ENCODE data around the gene RASSF10. TPM values are rescaled to one million over a fixed set of nuclear protein-coding genes. Genes with fewer than 3 reads are reported as not detected.

The RASSF10 gene
- polyA plus RNA-seq, 2 of the 4 experiments (the other 2 are of a cell fraction): 3.9 to 10.3 TPM

GRCh38 chr11:13009476-13009920 is 382 bp downstream of the RASSF10 start:
- no CpG with 5 or more reads among the region's 48 CpGs for WGBS (ENCODE audit: missing lambda C conversion rate)
- no peaks in the 10 kb centered on the region for H3K9me3 ChIP-seq
- H3K27ac ChIP-seq: peak overlapping the region; percentile 63 to 90
- peak overlapping the region; percentile 66 for H3K4me3 ChIP-seq
- FAIRE-seq (no peak), ATAC-seq (no peak; a peak in 1 of 6 replicates), DNase-seq (ENCODE audit: low read depth in 1 of 2, low spot score in 1 of 2) (no peak)
- ChIA-PET CTCF (interaction anchor here (0.9 to 4.3 kb wide), 14 partner anchors 11 to 633 kb away, joined by 3 to 25 read pairs (median 4); partner anchors contain the start of gene PARVA), POLR2A (interaction anchor here (0.7 to 2.5 kb wide), 24 partner anchors 14 to 721 kb away, joined by 3 to 11 read pairs (median 4); no protein-coding TSS in a partner anchor)
- peaks cover 51% of the 10 kb centered on the region for H3K4me1 ChIP-seq
- TF ChIP-seq ESRRA (IDR thresholded peaks at IDR 0.05; ENCODE audit: borderline replicate concordance, low read length): no peak
- no peak for TF ChIP-seq ZNF302 (CRISPR knock-in tag; IDR thresholded peaks at IDR 0.05)
- TF ChIP-seq MYC (IDR thresholded peaks at IDR 0.05; ENCODE audit: borderline replicate concordance, low read length): 0 out of 2 replicates have a peak, but pooled peaks have one; percentile 7
- peak in 1 of 2 experiments; percentile 33; a peak in 2 of 5 replicates for TF ChIP-seq JUN (IDR thresholded peaks at IDR 0.05)
- TF ChIP-seq, protein P1, sequence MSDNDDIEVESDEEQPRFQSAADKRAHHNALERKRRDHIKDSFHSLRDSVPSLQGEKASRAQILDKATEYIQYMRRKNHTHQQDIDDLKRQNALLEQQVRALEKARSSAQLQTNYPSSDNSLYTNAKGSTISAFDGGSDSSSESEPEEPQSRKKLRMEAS (IDR thresholded peaks at IDR 0.05): peak; percentile 7; the same call in 1 of the 2 replicates
- H3K4me2 ChIP-seq: peak overlapping the region; percentile 87

GRCh38 chr11:13009921-13010748 is 1.0 kb downstream of the RASSF10 start:
- FAIRE-seq (no peak), DNase-seq (ENCODE audit: low read depth in 1 of 2, low spot score in 1 of 2) (peak; percentile 32 to 53), ATAC-seq (peak; percentile 63 to 72)
- Histone ChIP-seq H3K4me1 (peaks cover 56% of the 10 kb centered on the region), H3K4me2 (peak overlapping the region; percentile 87), H3K4me3 (peak overlapping the region; percentile 66), H3K27ac (peak overlapping the region; percentile 63 to 90), H3K9me3 (no peaks in the 10 kb centered on the region)
- WGBS (ENCODE audit: missing lambda C conversion rate): 39% methylated on average over 62 of the region's 94 CpGs
- ChIA-PET POLR2A (interaction anchor here (0.7 to 2.5 kb wide), 18 partner anchors 13 to 721 kb away, joined by 3 to 11 read pairs (median 4); no protein-coding TSS in a partner anchor), CTCF (interaction anchor here (0.7 to 4.3 kb wide), 18 partner anchors 11 to 424 kb away, joined by 3 to 25 read pairs (median 4); no protein-coding TSS in a partner anchor)
- TF ChIP-seq HDAC2 (IDR thresholded peaks at IDR 0.05) (0 out of 2 replicates have a peak, but pooled peaks have one; percentile 28), NPAS2 (CRISPR knock-in tag; IDR thresholded peaks at IDR 0.05; ENCODE audit: borderline replicate concordance) (no peak), E2F6 (IDR thresholded peaks at IDR 0.05; ENCODE audit: borderline replicate concordance, low read depth) (peak; percentile 55), KDM5A (IDR thresholded peaks at IDR 0.05) (no peak), SMC3 (IDR thresholded peaks at IDR 0.05) (peak; percentile 35; the same call in 2 of the 3 replicates), SREBF2 (IDR thresholded peaks at IDR 0.05) (no peak), RAD21 (conservative IDR thresholded peaks at IDR 0.05 in 1 of 2, IDR thresholded peaks at IDR 0.05 in 1 of 2) (peak; percentile 8 to 33; a peak in 2 of 5 replicates), POLR2AphosphoS2 (conservative IDR thresholded peaks at IDR 0.05; ENCODE audit: low read length) (no peak)
- TF ChIP-seq, protein P1 (IDR thresholded peaks at IDR 0.05): peak; percentile 61
- TF ChIP-seq, protein P2, sequence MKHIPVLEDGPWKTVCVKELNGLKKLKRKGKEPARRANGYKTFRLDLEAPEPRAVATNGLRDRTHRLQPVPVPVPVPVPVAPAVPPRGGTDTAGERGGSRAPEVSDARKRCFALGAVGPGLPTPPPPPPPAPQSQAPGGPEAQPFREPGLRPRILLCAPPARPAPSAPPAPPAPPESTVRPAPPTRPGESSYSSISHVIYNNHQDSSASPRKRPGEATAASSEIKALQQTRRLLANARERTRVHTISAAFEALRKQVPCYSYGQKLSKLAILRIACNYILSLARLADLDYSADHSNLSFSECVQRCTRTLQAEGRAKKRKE (CRISPR knock-in tag; IDR thresholded peaks at IDR 0.05; ENCODE audit: low read depth): no peak

DNA sequence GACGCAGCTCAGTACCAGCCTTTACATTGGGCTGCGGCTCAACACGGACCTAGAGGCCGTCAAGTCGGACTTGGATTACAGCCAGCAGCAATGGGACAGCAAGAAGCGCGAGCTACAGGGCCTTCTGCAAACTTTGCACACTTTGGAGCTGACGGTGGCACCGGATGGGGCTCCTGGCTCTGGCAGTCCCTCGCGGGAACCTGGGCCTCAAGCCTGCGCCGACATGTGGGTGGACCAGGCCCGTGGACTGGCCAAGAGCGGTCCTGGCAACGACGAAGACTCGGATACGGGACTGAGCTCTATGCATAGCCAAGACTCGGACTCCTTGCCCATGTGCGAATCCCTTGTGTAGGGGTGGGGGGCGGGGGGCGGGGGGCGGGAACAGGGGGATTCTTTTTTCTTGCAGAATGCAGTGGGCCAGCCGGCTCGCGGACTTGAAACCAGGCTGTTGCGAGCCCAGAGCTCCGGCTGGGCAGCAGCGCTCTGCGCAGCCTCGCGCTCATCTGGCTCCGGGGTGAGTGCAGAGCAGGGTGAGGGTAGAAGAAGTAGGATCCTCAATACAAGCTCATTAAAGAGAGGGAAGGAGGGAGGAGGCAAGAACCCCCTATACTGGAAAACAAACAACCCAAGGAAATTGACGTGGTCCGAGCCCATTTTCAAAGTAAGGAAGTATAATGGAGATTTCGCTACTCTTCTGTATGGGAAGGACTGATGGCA is 1.8 kb downstream of the RASSF10 start:
- no peak for DNase-seq (ENCODE audit: low read depth in 1 of 2, low spot score in 1 of 2)
- POLR2A ChIA-PET: interaction anchor here (0.9 to 2.5 kb wide), 3 partner anchors 12 to 129 kb away, joined by 3 to 11 read pairs (median 3); no protein-coding TSS in a partner anchor
- peaks cover 56% of the 10 kb centered on the region for H3K4me1 ChIP-seq
- peak overlapping the region; percentile 87 for H3K4me2 ChIP-seq
- WGBS (ENCODE audit: missing lambda C conversion rate): 82% methylated on average over 23 of the region's 37 CpGs
- no peak for ATAC-seq
- H3K4me3 ChIP-seq: peak overlapping the region; percentile 66
- no peak for FAIRE-seq
- CTCF ChIA-PET: interaction anchor here (0.7 to 4.3 kb wide), 14 partner anchors 12 to 172 kb away, joined by 3 to 25 read pairs (median 4); no protein-coding TSS in a partner anchor
- TF ChIP-seq E2F6 (IDR thresholded peaks at IDR 0.05; ENCODE audit: borderline replicate concordance, low read depth): no peak
- no peak for TF ChIP-seq TFCP2L1 (CRISPR knock-in tag; IDR thresholded peaks at IDR 0.05)
- TF ChIP-seq CBX2 (IDR thresholded peaks at IDR 0.05; ENCODE audit: borderline replicate concordance, low read depth): no peak
- no peak for TF ChIP-seq EP300 (IDR thresholded peaks at IDR 0.05)
- TF ChIP-seq, protein P1 (IDR thresholded peaks at IDR 0.05): no peak
- TF ChIP-seq HMGXB4 (CRISPR knock-in tag; IDR thresholded peaks at IDR 0.05; ENCODE audit: borderline replicate concordance): no peak
- no peak for TF ChIP-seq HOXB5 (CRISPR knock-in tag; IDR thresholded peaks at IDR 0.05)
- no peak for TF ChIP-seq RNF2 (IDR thresholded peaks at IDR 0.05; ENCODE audit: borderline replicate concordance, low read depth)
- no peak for TF ChIP-seq CEBPB (IDR thresholded peaks at IDR 0.05)
- TF ChIP-seq RFX5 (IDR thresholded peaks at IDR 0.05): no peak
- no peak for TF ChIP-seq ESRRA (IDR thresholded peaks at IDR 0.05; ENCODE audit: borderline replicate concordance, low read length)
- TF ChIP-seq MAFK (IDR thresholded peaks at IDR 0.05; ENCODE audit: partially characterized antibody): no peak
- peak overlapping the region in 1 of 2 experiments; percentile 90; a peak in 3 of 6 replicates for H3K27ac ChIP-seq
- no peaks in the 10 kb centered on the region for H3K9me3 ChIP-seq

Measured in A549 (cell line).